Psoas muscle (tissue), 8 donors: ENCODE data around the gene DSE. TPM values are rescaled to one million over a fixed set of nuclear protein-coding genes. Genes with fewer than 3 reads are reported as not detected.
A peak's percentile ranks its signal among the peaks of the same experiment; 100 is the strongest.

ENCODE experiments used
- ATAC-seq, 4 donors: fragments of 200-7000 bp; cut with Tn5 transposase; one replicate each; pipeline ENCODE4 v1.9.1; 2020; ENCODE audit warnings: moderate library complexity in 3 of 4, mild to moderate bottlenecking in 2 of 4
- DNase-seq, 2 donors: peaks; one replicate each; pipeline ENCODE4 v3.0.0-alpha.2; 2020
- H3K27ac ChIP-seq: fragments of 200-600 bp; one replicate; pipeline ENCODE4 v1.8.0; 2022
- H3K27me3 ChIP-seq, 3 donors: fragments of 200-600 bp in 1 of 3; one replicate each; pipeline versions ENCODE4 v1.6.1 to v1.8.0; 2013 to 2022; ENCODE audit warnings: low read length in 2 of 3, mild to moderate bottlenecking in 2 of 3, moderate library complexity in 1 of 3; ENCODE audit not compliant: insufficient read depth in 3 of 3
- H3K36me3 ChIP-seq, 2 donors: fragments of 200-600 bp in 1 of 2; one replicate each; pipeline versions ENCODE4 v1.6.1 to v1.8.0; 2013 to 2022; ENCODE audit warnings: low read depth in 1 of 2, mild to moderate bottlenecking in 1 of 2, moderate library complexity in 1 of 2; ENCODE audit not compliant: insufficient read depth in 1 of 2
- H3K4me1 ChIP-seq: fragments of 200-600 bp; one replicate; pipeline ENCODE4 v1.8.0; 2022
- H3K4me3 ChIP-seq: fragments of 200-600 bp; one replicate; pipeline ENCODE4 v1.8.0; 2022; ENCODE audit warnings: mild to moderate bottlenecking
- H3K9me3 ChIP-seq: fragments of 200-600 bp; one replicate; pipeline ENCODE4 v1.8.0; 2022
- CTCF ChIP-seq: fragments of 200-600 bp; IDR thresholded peaks from one replicate; pipeline ENCODE4 v1.8.0; 2022; ENCODE audit warnings: antibody characterized with exemption
- WGBS, 3 donors: extraction: QIAGEN DNeasy Blood & Tissue Kit; methylation state at CpG; one replicate each; pipeline versions ENCODE4 v1.1.6 to v1.1.7; 2013; 5-methylcytosine and 5-hydroxymethylcytosine counted together
- intact Hi-C, 2 donors: fragments of 100-400 bp; cut with DNase I; formaldehyde crosslinking; loops; one replicate each; pipeline versions ENCODE4 v1.11.0 to v1.14.2; 2022
- polyA plus RNA-seq, 3 donors: library from polyadenylated mRNA; stranded (reverse); fragments of 200-250 nt; gene quantifications; one replicate each; pipeline ENCODE4 v1.2.3, GENCODE V29; 2013
- total RNA-seq, 4 donors: library from RNA; stranded (reverse); fragmentation: NEBNext Ultra II Directional in 2 of 4; extraction: Animal tissue kit (Norgen Biotek cat#: 25700) in 2 of 4; gene quantifications; one replicate each; pipeline versions ENCODE4 v1.2.1 to v1.2.4, GENCODE V29; 2021 to 2023
- donor health status: healthy with polysubstance abuse.
- donor health status: DM: no; HTN: no; CAD: no; lungs with moderate emphysema.
- donor health status: Bipolar disorder and iron deficiency.
- donor health status: healthy.
- donor health status: DM: yes; HTN: yes; CAD: no.
- donor health status: DM: no; HTN: no; CAD: no.
- donor health status: DM: no; HTN: no; CAD: no.
- donor health status: DM: yes; HTN: yes; CAD: no.

DSE gene
- total and polyA plus RNA-seq, 7 donors = 2.3 to 26.7 (median 9.6) TPM

DNA sequence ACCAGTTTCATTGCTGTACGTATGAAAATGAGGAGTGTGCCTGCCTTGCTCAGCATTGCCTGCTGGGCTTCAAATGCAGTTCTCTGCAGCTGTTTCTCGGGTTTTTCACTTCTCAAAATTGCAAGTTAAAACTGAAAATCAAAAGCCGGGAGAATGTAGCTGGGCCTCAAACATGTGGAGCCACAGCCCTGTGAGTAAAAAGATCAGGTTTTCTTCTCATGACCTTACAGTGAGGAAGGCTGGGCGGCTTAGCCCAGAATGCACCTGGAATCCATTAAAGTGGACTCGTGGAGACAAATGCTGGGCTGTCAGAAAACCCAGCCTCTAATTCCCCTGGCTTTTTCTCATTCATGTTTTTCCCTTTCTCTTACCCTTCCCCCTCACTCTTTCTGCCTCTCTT lies 34.4 kb downstream of the DSE start:
- no peaks in the 10 kb centered on the region for H3K27me3 ChIP-seq
- H3K36me3 ChIP-seq = no peaks in the 10 kb centered on the region
- peak overlapping the region; percentile 30 for H3K27ac ChIP-seq
- no peaks in the 10 kb centered on the region for H3K9me3 ChIP-seq
- DNase-seq (no peak), ATAC-seq (peak in 1 of 4 donors; percentile 32)
- intact Hi-C loops = no loop called here
- H3K4me3 ChIP-seq = peak overlapping the region; percentile 41
- 16 to 41% (median 20%) methylated on average over 5 of the region's 5 CpGs for WGBS, 3 donors
- H3K4me1 ChIP-seq = peaks cover 48% of the 10 kb centered on the region
- TF ChIP-seq CTCF = no peak

GRCh38 chr6:116405652-116406356 lies 35.1 kb downstream of the DSE start:
- DNase-seq (no peak), ATAC-seq (peak; percentile 74 to 87 (median 80))
- Histone ChIP-seq H3K9me3 (no peaks in the 10 kb centered on the region), H3K27ac (peak overlapping the region; percentile 30), H3K36me3 (no peaks in the 10 kb centered on the region), H3K4me1 (peaks cover 55% of the 10 kb centered on the region), H3K4me3 (peak overlapping the region; percentile 41), H3K27me3 (no peaks in the 10 kb centered on the region)
- intact Hi-C loops = no loop called here
- 21 to 31% (median 22%) methylated on average over 8 of the region's 8 CpGs for WGBS, 3 donors
- TF ChIP-seq CTCF = no peak

DNA sequence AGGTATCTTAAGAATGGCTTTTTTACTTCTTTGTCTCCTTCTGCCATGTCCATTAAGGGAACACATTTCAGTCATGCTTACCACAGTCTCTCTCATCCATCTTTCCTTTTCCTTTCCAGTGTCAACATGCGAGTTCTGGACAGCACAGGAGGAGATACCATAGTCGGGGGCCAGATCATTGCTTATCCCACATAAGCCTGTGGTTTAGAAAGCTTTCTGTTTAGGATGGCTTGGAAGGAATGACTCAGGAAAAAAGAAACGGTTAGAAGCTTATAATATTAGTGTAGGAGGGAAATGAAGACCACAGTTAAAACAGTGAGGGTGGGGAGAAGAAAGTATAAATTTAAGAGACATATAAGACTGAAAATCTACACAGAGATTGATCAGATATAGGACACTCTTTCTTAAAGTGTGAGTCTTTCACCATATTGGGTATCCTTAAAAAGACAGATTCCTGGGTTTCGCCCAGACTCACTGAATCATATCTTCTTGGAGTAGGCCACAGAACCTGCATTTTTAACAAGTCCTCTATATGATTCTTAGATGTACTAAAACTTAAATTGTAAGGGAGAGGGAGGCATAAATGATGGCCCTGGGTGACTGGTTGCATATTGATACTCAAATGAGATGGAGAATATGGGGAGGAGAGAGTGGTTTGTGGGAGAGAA lies 36.1 kb downstream of the DSE start:
- Histone ChIP-seq H3K4me3 (no peak overlapping the region), H3K4me1 (peaks cover 64% of the 10 kb centered on the region)

DNA sequence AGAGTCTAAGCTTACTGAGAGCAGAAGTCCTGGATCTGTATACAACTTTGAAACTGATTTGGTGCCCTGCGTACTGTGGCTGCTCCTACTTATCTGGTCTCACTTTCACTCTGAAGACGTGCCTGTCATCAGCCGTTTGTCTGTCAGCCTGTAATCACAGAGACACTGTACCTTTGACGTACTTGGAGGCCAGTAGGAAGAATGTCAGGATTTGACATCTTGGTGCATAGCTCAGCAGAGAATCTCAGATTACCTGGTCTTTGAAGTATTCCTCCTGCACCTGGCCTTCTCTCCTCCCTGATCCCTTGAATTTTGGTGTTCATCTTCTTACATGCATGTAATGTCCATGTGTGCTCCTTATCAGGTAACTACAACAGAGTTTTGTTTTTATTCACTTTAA lies 37.7 kb downstream of the DSE start:
- Histone ChIP-seq H3K27me3 (no peaks in the 10 kb centered on the region), H3K27ac (peak overlapping the region; percentile 86), H3K9me3 (no peaks in the 10 kb centered on the region), H3K4me1 (peaks cover 75% of the 10 kb centered on the region), H3K4me3 (peak overlapping the region; percentile 45), H3K36me3 (no peaks in the 10 kb centered on the region)
- ATAC-seq (peak in 1 of 4 donors; percentile 69), DNase-seq (no peak)
- intact Hi-C loops = no loop called here
- TF ChIP-seq CTCF = no peak
- 36 to 50% (median 36%) methylated on average over 4 of the region's 4 CpGs for WGBS, 3 donors

More for the DNA sequence above, 36.1 kb downstream of the DSE start:
- intact Hi-C loops = no loop called here
- TF ChIP-seq CTCF = no peak
- peak overlapping the region; percentile 30 for H3K27ac ChIP-seq
- ATAC-seq = no peak
- H3K9me3 ChIP-seq = no peaks in the 10 kb centered on the region
- WGBS, 3 donors = 64 to 74% (median 67%) methylated on average over 4 of the region's 4 CpGs
- no peaks in the 10 kb centered on the region for H3K27me3 ChIP-seq
- H3K36me3 ChIP-seq = no peaks in the 10 kb centered on the region
- no peak for DNase-seq
